ENCODE results near the gene TNFAIP8L3. TPM values are rescaled to one million over a fixed set of nuclear protein-coding genes. Genes with fewer than 3 reads are reported as not detected.
A peak's percentile ranks its signal among the peaks of the same experiment; 100 is the strongest.

TNFAIP8L3 gene
- total and polyA plus RNA-seq, 9 of the 15 experiments (the other 6 are each of a cell fraction or from before 2014, with no cell fraction given) = 0.13 TPM; not detected in 8

- TF ChIP-seq, protein P1, sequence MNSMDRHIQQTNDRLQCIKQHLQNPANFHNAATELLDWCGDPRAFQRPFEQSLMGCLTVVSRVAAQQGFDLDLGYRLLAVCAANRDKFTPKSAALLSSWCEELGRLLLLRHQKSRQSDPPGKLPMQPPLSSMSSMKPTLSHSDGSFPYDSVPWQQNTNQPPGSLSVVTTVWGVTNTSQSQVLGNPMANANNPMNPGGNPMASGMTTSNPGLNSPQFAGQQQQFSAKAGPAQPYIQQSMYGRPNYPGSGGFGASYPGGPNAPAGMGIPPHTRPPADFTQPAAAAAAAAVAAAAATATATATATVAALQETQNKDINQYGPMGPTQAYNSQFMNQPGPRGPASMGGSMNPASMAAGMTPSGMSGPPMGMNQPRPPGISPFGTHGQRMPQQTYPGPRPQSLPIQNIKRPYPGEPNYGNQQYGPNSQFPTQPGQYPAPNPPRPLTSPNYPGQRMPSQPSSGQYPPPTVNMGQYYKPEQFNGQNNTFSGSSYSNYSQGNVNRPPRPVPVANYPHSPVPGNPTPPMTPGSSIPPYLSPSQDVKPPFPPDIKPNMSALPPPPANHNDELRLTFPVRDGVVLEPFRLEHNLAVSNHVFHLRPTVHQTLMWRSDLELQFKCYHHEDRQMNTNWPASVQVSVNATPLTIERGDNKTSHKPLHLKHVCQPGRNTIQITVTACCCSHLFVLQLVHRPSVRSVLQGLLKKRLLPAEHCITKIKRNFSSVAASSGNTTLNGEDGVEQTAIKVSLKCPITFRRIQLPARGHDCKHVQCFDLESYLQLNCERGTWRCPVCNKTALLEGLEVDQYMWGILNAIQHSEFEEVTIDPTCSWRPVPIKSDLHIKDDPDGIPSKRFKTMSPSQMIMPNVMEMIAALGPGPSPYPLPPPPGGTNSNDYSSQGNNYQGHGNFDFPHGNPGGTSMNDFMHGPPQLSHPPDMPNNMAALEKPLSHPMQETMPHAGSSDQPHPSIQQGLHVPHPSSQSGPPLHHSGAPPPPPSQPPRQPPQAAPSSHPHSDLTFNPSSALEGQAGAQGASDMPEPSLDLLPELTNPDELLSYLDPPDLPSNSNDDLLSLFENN (IDR thresholded peaks at IDR 0.05; ENCODE audit: low read depth in 2 of 2, low read length in 2 of 2) = no peak
- TF ChIP-seq SUPT5H (IDR thresholded peaks at IDR 0.05) = no peak
Measured at GRCh38 chr15:51104512-51104911, 9.8 kb upstream of the TNFAIP8L3 start (continued).

GRCh38 chr15:51103330-51103729 is 8.6 kb upstream of the TNFAIP8L3 start:
- H3K9ac ChIP-seq (ENCODE audit: insufficient read depth in 1 of 2, low read depth in 2 of 2, low read length in 2 of 2) = no peak overlapping the region
- no peak overlapping the region for H3K4me3 ChIP-seq
- H3K9me3 ChIP-seq (replicated peaks; ENCODE audit: control insufficient read depth, insufficient read depth, low read depth, low read length) = no peaks in the 10 kb centered on the region
- ChIA-PET CTCF (ENCODE audit: low intra/inter-chr PET ratio) (interaction anchor here (0.7 kb wide), 1 partner anchor 30 kb away, joined by 3 read pairs; no protein-coding TSS in a partner anchor), POLR2A (no interaction called here)
- no peak overlapping the region for H2AFZ ChIP-seq (ENCODE audit: low read depth, low read length)
- no peaks in the 10 kb centered on the region for H3K79me2 ChIP-seq (ENCODE audit: control insufficient read depth, insufficient read depth, low read length)
- in situ Hi-C loops (cut with MboI) = no loop called here
- H4K20me1 ChIP-seq (replicated peaks; ENCODE audit: control insufficient read depth, insufficient read depth, low read length) = peaks cover 7% of the 10 kb centered on the region; the same call in 1 of the 2 replicates
- no peaks in the 10 kb centered on the region for H3K4me1 ChIP-seq (replicated peaks in 1 of 2; ENCODE audit: control insufficient read depth in 2 of 2, insufficient read depth in 2 of 2, low read length in 2 of 2)
- H3K27ac ChIP-seq (ENCODE audit: extremely low read depth, low read depth, low read length) = no peak overlapping the region
- H3K9me1 ChIP-seq (ENCODE audit: control insufficient read depth, insufficient read depth, low read length) = peaks cover 3% of the 10 kb centered on the region
- peak; percentile 67 for FAIRE-seq
- BruUV-seq (replicated peaks) = no TSS peak
- peaks cover 14 to 20% of the 10 kb centered on the region in 2 experiments for H3K27me3 ChIP-seq (ENCODE audit: control insufficient read depth in 2 of 2, insufficient read depth in 2 of 2, low read length in 2 of 2)
- DNase-seq (ENCODE audit: extremely low read depth in 1 of 4, low spot score in 3 of 4) = no peak
- H3K36me3 ChIP-seq (ENCODE audit: control insufficient read depth, insufficient read depth, low read length) = no peaks in the 10 kb centered on the region
- no peak for ATAC-seq
- intact Hi-C loops (cut with micrococcal nuclease) = no loop called here
- no peak overlapping the region for H3K4me2 ChIP-seq (ENCODE audit: insufficient read depth, low read length)
- 0% methylated on average over 1 of the region's 1 CpG for WGBS (ENCODE audit: insufficient coverage, low coverage, missing lambda C conversion rate)
- TF ChIP-seq, protein P2, sequence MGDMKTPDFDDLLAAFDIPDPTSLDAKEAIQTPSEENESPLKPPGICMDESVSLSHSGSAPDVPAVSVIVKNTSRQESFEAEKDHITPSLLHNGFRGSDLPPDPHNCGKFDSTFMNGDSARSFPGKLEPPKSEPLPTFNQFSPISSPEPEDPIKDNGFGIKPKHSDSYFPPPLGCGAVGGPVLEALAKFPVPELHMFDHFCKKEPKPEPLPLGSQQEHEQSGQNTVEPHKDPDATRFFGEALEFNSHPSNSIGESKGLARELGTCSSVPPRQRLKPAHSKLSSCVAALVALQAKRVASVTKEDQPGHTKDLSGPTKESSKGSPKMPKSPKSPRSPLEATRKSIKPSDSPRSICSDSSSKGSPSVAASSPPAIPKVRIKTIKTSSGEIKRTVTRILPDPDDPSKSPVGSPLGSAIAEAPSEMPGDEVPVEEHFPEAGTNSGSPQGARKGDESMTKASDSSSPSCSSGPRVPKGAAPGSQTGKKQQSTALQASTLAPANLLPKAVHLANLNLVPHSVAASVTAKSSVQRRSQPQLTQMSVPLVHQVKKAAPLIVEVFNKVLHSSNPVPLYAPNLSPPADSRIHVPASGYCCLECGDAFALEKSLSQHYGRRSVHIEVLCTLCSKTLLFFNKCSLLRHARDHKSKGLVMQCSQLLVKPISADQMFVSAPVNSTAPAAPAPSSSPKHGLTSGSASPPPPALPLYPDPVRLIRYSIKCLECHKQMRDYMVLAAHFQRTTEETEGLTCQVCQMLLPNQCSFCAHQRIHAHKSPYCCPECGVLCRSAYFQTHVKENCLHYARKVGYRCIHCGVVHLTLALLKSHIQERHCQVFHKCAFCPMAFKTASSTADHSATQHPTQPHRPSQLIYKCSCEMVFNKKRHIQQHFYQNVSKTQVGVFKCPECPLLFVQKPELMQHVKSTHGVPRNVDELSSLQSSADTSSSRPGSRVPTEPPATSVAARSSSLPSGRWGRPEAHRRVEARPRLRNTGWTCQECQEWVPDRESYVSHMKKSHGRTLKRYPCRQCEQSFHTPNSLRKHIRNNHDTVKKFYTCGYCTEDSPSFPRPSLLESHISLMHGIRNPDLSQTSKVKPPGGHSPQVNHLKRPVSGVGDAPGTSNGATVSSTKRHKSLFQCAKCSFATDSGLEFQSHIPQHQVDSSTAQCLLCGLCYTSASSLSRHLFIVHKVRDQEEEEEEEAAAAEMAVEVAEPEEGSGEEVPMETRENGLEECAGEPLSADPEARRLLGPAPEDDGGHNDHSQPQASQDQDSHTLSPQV (IDR thresholded peaks at IDR 0.05) = no peak
- TF ChIP-seq POLR2A (conservative IDR thresholded peaks at IDR 0.05) = no peak
- TF ChIP-seq MTF1 (CRISPR knock-in tag; IDR thresholded peaks at IDR 0.05; ENCODE audit: borderline replicate concordance) = no peak
- TF ChIP-seq ATF3 (IDR thresholded peaks at IDR 0.05) = 0 out of 2 replicates have a peak, but pooled peaks have one; percentile 16
- TF ChIP-seq ATF3 (CRISPR knock-in tag; conservative IDR thresholded peaks at IDR 0.05) = no peak
- TF ChIP-seq HIVEP1 (CRISPR knock-in tag; IDR thresholded peaks at IDR 0.05) = no peak
- TF ChIP-seq NFYB (IDR thresholded peaks at IDR 0.05; ENCODE audit: extremely low read depth, insufficient read length) = no peak
- peak; percentile 25; the same call in 1 of the 2 replicates for TF ChIP-seq FOSL1 (tag; conservative IDR thresholded peaks at IDR 0.05)
- TF ChIP-seq MEIS2 (IDR thresholded peaks at IDR 0.05; ENCODE audit: partially characterized antibody) = peak; percentile 83
- no peak for TF ChIP-seq CEBPG (CRISPR knock-in tag; IDR thresholded peaks at IDR 0.05)
- 0 out of 4 replicates have a peak, but pooled peaks of 1 of the 2 experiments have one; percentile 9 for TF ChIP-seq CEBPG (tag; conservative IDR thresholded peaks at IDR 0.05 in 1 of 2, IDR thresholded peaks at IDR 0.05 in 1 of 2)
- no peak for TF ChIP-seq NFRKB (IDR thresholded peaks at IDR 0.05; ENCODE audit: low read depth)

All from K562 (cell line).